Fibroblast of villous mesenchyme (primary cell): ENCODE data around the gene ANKH. TPM values are rescaled to one million over a fixed set of nuclear protein-coding genes. Genes with fewer than 3 reads are reported as not detected.

Source experiments
- DNase-seq: peaks from one replicate; pipeline ENCODE4 v3.0.0-alpha.2; 2010; ENCODE audit warnings: low read depth
- H3K4me3 ChIP-seq: 2 replicates; pipeline ENCODE4 v1.5.1; 2011; ENCODE audit warnings: low read depth, mild to moderate bottlenecking, low read length
- total RNA-seq: library from RNA; depleted of rRNA; stranded (reverse); fragments of >200 nt; gene quantifications from 2 replicates; pipeline ENCODE4 v1.2.3, GENCODE V29; 2012
- TF ChIP-seq, protein P1 (sequence below): IDR thresholded peaks from 2 replicates; pipeline ENCODE4 v1.5.1; 2012; ENCODE audit warnings: low read depth, mild to moderate bottlenecking, low read length; ENCODE audit not compliant: insufficient read depth

ANKH gene
- total RNA-seq, 1 donor, result 8.2 TPM

DNA sequence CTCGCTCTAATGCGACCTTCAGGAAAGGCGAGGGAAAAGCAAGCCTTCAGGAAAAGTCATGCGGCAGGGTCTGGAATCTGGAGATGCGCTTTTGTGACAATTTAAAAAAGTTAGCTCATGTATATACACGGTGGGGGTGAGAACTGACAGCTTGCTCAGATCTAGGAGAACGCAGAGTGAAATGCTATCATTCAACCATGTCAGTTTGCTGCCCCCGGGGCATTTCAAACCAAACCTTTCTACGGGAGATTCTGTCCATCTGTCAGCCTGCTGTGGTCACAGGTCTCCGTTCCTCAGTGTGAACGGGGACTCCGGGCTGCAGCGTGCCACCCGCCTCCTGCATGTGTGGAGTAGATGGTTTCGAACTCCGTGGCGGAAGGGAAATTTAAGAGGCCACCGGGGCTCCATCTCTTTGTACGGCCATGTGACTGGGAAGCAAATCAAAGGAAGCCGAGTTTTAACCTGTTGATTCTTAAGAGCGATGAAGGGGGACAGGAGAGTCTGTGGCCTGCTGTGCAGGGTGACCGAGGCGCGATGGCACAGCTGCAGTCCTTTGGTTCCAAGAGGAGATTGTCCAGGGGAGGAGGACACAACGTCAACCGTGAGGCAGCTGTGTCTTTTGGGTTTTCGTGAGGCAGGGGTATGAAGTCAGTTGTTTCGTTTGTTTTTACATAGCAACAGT, 161.1 kb downstream of the ANKH start:
- H3K4me3 ChIP-seq, result no peak overlapping the region
- TF ChIP-seq, protein P1, sequence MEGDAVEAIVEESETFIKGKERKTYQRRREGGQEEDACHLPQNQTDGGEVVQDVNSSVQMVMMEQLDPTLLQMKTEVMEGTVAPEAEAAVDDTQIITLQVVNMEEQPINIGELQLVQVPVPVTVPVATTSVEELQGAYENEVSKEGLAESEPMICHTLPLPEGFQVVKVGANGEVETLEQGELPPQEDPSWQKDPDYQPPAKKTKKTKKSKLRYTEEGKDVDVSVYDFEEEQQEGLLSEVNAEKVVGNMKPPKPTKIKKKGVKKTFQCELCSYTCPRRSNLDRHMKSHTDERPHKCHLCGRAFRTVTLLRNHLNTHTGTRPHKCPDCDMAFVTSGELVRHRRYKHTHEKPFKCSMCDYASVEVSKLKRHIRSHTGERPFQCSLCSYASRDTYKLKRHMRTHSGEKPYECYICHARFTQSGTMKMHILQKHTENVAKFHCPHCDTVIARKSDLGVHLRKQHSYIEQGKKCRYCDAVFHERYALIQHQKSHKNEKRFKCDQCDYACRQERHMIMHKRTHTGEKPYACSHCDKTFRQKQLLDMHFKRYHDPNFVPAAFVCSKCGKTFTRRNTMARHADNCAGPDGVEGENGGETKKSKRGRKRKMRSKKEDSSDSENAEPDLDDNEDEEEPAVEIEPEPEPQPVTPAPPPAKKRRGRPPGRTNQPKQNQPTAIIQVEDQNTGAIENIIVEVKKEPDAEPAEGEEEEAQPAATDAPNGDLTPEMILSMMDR, result no peak
- no peak for DNase-seq

DNA sequence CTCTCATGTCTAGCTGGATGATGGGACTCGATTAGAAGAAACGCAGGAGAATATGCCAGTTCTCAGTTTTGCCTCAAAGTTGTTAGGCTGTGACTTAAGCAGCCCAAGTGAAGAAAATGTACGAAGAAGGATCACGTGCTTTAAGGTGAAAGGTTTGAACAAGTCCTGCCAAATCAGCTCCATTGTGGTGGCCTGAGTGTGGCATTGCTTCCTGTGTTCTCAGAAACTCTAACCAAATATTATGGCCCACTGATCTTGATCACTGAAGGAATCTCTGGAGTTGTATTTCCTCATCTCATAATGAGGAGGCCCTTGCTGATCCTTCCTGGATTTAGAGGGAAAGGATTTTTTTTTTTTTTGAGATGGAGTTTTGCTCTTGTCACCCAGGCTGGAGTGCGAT, 163.0 kb downstream of the ANKH start:
- no peak for DNase-seq
- TF ChIP-seq, protein P1, result no peak
- no peak overlapping the region for H3K4me3 ChIP-seq

DNA sequence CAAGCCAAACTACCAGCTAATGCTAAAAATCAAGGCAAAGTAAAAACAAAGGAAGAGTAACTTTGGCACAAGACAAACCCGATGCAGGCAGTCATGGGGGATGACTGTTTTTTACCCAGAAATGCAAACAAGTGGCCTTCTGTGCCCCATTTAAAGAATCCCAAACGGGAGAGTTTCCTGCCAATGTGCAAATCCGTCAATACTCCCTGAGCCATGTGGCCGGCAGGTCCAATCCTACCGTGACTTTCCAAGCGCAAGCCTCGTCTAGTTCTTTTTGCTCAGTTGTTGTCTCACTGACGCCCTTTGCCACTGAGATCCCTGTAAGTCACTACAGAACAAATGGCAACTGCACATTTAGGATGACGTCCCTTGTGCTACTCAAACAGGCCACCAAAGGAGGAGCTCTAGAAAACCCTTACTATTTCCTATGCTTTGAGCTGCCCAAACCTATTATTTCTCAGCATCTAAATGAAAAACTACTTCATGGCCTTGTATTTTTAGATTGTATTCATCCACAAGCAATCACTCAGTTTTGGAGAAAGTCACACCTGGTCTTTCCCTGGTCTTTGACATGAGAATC, 163.7 kb downstream of the ANKH start:
- H3K4me3 ChIP-seq, result no peak overlapping the region
- TF ChIP-seq, protein P1, result no peak
- no peak for DNase-seq

DNA sequence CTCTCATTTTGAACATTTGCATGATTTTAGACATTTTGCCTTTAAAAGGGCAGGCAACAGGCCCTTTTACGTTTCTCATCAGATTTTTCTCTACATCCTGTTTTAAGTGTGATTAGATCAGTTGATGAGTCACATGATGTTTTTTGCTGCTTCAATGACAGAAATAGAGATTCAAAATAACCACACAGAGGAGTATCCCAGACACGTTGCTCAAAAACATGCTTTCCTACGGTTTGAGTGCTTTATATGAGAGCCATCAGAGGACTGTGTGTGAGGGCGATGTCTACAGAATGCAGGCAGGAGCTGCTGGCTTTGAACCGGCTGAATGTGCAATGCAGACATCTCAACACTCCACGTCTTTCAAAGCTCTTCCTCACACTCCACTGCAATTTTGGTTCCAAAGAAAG, 165.0 kb downstream of the ANKH start:
- TF ChIP-seq, protein P1, result no peak
- peak; percentile 82 for DNase-seq
- H3K4me3 ChIP-seq, result no peak overlapping the region

DNA sequence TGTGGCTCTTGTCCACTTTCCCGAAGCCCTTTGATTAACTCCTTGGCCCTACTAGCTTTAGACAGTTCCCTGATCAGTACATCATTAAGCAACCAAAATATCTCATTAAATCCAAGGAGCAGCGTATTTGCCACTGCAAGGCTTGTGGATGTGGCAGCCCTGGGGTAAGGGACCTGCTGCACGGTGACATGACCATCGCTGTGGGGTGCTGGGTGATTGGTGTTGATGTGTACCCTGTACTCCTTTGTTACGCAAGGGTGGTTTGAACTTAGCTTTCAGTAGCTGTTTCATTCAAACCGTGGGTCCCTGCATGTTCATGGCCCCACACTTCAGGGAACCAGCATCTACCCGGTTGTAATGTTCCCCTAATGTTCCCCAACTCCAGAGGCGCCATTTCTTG, 166.0 kb downstream of the ANKH start:
- DNase-seq, result no peak
- TF ChIP-seq, protein P1, result no peak
- no peak overlapping the region for H3K4me3 ChIP-seq

DNA sequence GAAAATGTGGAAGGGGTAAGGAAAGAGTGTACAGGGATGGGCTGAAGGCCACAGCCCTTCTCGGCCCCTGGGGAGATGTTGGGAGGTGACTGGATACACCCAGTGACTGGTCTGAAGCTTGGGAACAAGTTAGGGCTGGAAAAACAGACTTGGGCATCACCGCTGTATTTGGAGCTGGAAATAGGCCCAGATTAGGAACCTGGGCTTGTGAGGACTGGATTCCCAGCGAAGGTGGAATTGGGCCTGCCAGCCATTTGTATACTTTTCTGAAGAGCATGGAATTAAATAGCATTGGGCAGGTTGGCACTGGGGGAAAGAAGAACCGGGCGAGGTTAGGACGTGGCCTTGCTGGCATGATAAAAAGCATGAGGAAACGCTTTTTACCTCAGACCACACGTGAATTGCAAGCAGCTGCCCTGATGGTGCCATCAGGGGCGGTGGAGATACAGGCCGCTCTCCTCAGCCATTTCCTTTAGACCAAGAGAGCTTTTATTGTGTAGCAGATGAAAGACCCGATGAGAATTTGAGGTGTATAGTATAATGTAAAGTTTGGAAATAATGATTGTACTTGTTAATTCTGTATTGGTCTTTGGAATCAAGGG, 169.2 kb downstream of the ANKH start:
- TF ChIP-seq, protein P1, result no peak
- no peak for DNase-seq
- no peak overlapping the region for H3K4me3 ChIP-seq
